ENCODE measurements around the gene AKR1E2. TPM values are rescaled to one million over a fixed set of nuclear protein-coding genes. Genes with fewer than 3 reads are reported as not detected.

Gene AKR1E2
- total and polyA plus RNA-seq, 2 of the 8 experiments (the other 6 are each of a cell fraction or from before 2014, with no cell fraction given): 2.6 to 3.5 TPM

DNA sequence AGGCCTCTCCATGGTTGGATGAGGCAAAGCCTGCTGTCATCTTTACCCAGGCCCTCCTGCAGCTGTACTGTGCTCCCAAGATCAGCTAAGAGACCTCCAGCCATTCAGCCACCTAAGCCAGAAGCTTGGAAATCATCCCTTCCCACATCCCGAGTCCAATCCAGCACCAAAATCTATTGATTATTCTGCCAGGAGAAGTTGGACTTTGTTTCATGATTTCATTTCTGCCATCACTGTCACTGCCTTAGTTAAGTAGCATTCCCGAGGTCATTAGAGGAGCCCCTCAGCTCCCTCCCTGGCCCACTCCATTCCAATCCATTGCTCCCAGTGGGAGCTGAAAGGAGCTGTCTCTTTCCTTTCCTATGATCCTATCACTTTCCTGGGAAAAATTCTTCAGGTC, 14.1 kb downstream of the AKR1E2 start:
- no peaks in the 10 kb centered on the region for H3K27me3 ChIP-seq (replicated peaks in 1 of 4; ENCODE audit: control insufficient read depth in 3 of 4, extremely low read depth in 1 of 4, insufficient read depth in 3 of 4, low read length in 3 of 4)
- FAIRE-seq: no peak
- H3K27ac ChIP-seq (ENCODE audit: low read depth, low read length): no peak overlapping the region
- H3K18ac ChIP-seq (ENCODE audit: extremely low read depth, low read length): no peak overlapping the region
- H2AFZ ChIP-seq (ENCODE audit: low read length): no peak overlapping the region
- H3K23me2 ChIP-seq (ENCODE audit: low read depth, low read length): no peaks in the 10 kb centered on the region
- ChIA-PET CTCF (ENCODE audit: partially characterized antibody) (interaction anchor here (1.7 to 7.0 kb wide), 3 partner anchors 10 to 15 kb away, joined by 3 to 66 read pairs (median 11); no protein-coding TSS in a partner anchor), POLR2A (ENCODE audit: partially characterized antibody) (no interaction called here)
- no peak overlapping the region for H2BK5ac ChIP-seq (ENCODE audit: low read depth, low read length)
- no peak for DNase-seq (ENCODE audit: low read depth in 1 of 2, low spot score in 2 of 2)
- no peak overlapping the region for H3K4ac ChIP-seq (replicated peaks; ENCODE audit: insufficient read length, low read depth, low read length)
- H2BK15ac ChIP-seq (ENCODE audit: low read length): no peak overlapping the region
- peaks cover 0 to 5% of the 10 kb centered on the region in 2 experiments; a peak in 1 of 4 replicates for H3K9me3 ChIP-seq (ENCODE audit: insufficient read depth in 2 of 2, low read depth in 1 of 2, low read length in 1 of 2)
- H4K8ac ChIP-seq (ENCODE audit: extremely low read depth, insufficient read depth, low read length): no peak overlapping the region
- H3K9ac ChIP-seq (replicated peaks in 1 of 4; ENCODE audit: extremely low read depth in 1 of 4, low read depth in 3 of 4, low read length in 3 of 4): no peak overlapping the region
- H3K79me2 ChIP-seq (ENCODE audit: control insufficient read depth in 1 of 2, insufficient read depth in 2 of 2, low read length in 2 of 2): no peaks in the 10 kb centered on the region
- H3K36me3 ChIP-seq (ENCODE audit: control insufficient read depth in 2 of 4, insufficient read depth in 4 of 4, low read length in 3 of 4): no peaks in the 10 kb centered on the region
- no peak overlapping the region for H4K5ac ChIP-seq (ENCODE audit: insufficient read length, low read depth, low read length)
- no peak overlapping the region for H2BK12ac ChIP-seq (ENCODE audit: low read depth, low read length)
- H4K20me1 ChIP-seq (replicated peaks in 1 of 2; ENCODE audit: control insufficient read depth in 1 of 2, insufficient read depth in 2 of 2, low read length in 2 of 2): no peaks in the 10 kb centered on the region
- H2BK20ac ChIP-seq (ENCODE audit: low read length): no peak overlapping the region
- H2AK5ac ChIP-seq (ENCODE audit: low read depth, low read length): no peak overlapping the region
- no peak overlapping the region for H3K14ac ChIP-seq (ENCODE audit: insufficient read length)
- H3K23ac ChIP-seq (ENCODE audit: insufficient read length): no peak overlapping the region
- 97% methylated on average over 2 of the region's 2 CpGs; no CpG with 5 or more reads in 1 of the 2 experiments for WGBS, 2 experiments (ENCODE audit: extremely low coverage in 1 of 2, insufficient coverage in 1 of 2, insufficient read length in 1 of 2, insufficient replicate concordance in 2 of 2, low coverage in 1 of 2, low lambda C conversion rate in 2 of 2, missing lambda C conversion rate in 1 of 2)
- no peaks in the 10 kb centered on the region for H3K79me1 ChIP-seq (ENCODE audit: low read depth, low read length)
- no peaks in the 10 kb centered on the region for H3K4me1 ChIP-seq (replicated peaks in 1 of 4; ENCODE audit: control insufficient read depth in 3 of 4, insufficient read depth in 4 of 4, low read length in 3 of 4)
- H3K56ac ChIP-seq (replicated peaks; ENCODE audit: insufficient read length, low read depth, low read length): no peak overlapping the region
- H4K91ac ChIP-seq (replicated peaks; ENCODE audit: insufficient read length, low read length): no peak overlapping the region
- no peak overlapping the region for H2BK120ac ChIP-seq (replicated peaks; ENCODE audit: low read depth, low read length)
- H3K4me3 ChIP-seq (ENCODE audit: extremely low read depth in 1 of 4, insufficient read depth in 2 of 4, low read depth in 3 of 4, low read length in 4 of 4): no peak overlapping the region
- H3K4me2 ChIP-seq (ENCODE audit: insufficient read depth in 1 of 2, low read depth in 2 of 2, low read length in 2 of 2): no peak overlapping the region
- TF ChIP-seq, protein P1, sequence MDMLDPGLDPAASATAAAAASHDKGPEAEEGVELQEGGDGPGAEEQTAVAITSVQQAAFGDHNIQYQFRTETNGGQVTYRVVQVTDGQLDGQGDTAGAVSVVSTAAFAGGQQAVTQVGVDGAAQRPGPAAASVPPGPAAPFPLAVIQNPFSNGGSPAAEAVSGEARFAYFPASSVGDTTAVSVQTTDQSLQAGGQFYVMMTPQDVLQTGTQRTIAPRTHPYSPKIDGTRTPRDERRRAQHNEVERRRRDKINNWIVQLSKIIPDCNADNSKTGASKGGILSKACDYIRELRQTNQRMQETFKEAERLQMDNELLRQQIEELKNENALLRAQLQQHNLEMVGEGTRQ (IDR thresholded peaks at IDR 0.05; ENCODE audit: low read length): no peak
- TF ChIP-seq EP300 (IDR thresholded peaks at IDR 0.05; ENCODE audit: borderline replicate concordance in 1 of 2, low read depth in 2 of 2, low read length in 2 of 2) (no peak), CHD1 (IDR thresholded peaks at IDR 0.05; ENCODE audit: low read depth, low read length) (no peak), ASH2L (IDR thresholded peaks at IDR 0.05; ENCODE audit: low read length) (no peak), SIRT6 (IDR thresholded peaks at IDR 0.05; ENCODE audit: low read length) (no peak), KDM5A (IDR thresholded peaks at IDR 0.05; ENCODE audit: low read length) (no peak), GTF2F1 (IDR thresholded peaks at IDR 0.05; ENCODE audit: borderline replicate concordance, low read depth, low read length) (no peak), EZH2 (IDR thresholded peaks at IDR 0.05; ENCODE audit: low read depth, low read length, severe bottlenecking) (no peak)
- TF ChIP-seq, protein P2, sequence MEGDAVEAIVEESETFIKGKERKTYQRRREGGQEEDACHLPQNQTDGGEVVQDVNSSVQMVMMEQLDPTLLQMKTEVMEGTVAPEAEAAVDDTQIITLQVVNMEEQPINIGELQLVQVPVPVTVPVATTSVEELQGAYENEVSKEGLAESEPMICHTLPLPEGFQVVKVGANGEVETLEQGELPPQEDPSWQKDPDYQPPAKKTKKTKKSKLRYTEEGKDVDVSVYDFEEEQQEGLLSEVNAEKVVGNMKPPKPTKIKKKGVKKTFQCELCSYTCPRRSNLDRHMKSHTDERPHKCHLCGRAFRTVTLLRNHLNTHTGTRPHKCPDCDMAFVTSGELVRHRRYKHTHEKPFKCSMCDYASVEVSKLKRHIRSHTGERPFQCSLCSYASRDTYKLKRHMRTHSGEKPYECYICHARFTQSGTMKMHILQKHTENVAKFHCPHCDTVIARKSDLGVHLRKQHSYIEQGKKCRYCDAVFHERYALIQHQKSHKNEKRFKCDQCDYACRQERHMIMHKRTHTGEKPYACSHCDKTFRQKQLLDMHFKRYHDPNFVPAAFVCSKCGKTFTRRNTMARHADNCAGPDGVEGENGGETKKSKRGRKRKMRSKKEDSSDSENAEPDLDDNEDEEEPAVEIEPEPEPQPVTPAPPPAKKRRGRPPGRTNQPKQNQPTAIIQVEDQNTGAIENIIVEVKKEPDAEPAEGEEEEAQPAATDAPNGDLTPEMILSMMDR (IDR thresholded peaks at IDR 0.05; ENCODE audit: control extremely low read depth in 1 of 3, insufficient read depth in 1 of 3, low read depth in 1 of 3, low read length in 3 of 3): no peak
- TF ChIP-seq, protein P3, sequence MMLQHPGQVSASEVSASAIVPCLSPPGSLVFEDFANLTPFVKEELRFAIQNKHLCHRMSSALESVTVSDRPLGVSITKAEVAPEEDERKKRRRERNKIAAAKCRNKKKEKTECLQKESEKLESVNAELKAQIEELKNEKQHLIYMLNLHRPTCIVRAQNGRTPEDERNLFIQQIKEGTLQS (IDR thresholded peaks at IDR 0.05; ENCODE audit: insufficient read depth, low read depth, low read length): no peak
